H1 (cell line): ENCODE measurements around the gene RPTOR. TPM values are rescaled to one million over a fixed set of nuclear protein-coding genes. Genes with fewer than 3 reads are reported as not detected.

ENCODE experiments used
- CTCF ChIA-PET: fragments of 300-600 bp; sonication (Branson Sonifier 250); formaldehyde crosslinking; loops from one replicate; lab custom pipeline; 2021; ENCODE audit not compliant: partially characterized antibody; lab: Charles Lee
- POLR2A ChIA-PET: fragments of 300-600 bp; sonication (Branson Sonifier 250); formaldehyde crosslinking; loops from one replicate; lab custom pipeline; 2021; ENCODE audit warnings: inconsistent platforms; ENCODE audit not compliant: partially characterized antibody; lab: Charles Lee
- DNase-seq, 2 experiments: peaks; one replicate each; pipeline versions ENCODE4 v3.0.0 to v3.0.0-alpha.2; 2010 to 2022; ENCODE audit warnings: low spot score in 2 of 2, low read depth in 1 of 2, mixed read lengths in 1 of 2
- FAIRE-seq: peaks from 2 replicates; lab custom pipeline; 2011; peaks lifted over from hg19 to GRCh38; lab: Jason Lieb, UNC
- H2AFZ ChIP-seq: 2 replicates; pipeline ENCODE4 v1.8.1; 2012; ENCODE audit warnings: low read length, inconsistent platforms
- H2AK5ac ChIP-seq: 2 replicates; pipeline ENCODE4 v1.6.1; 2013; ENCODE audit warnings: low read depth, low read length
- H2BK120ac ChIP-seq: replicated peaks from 2 replicates; pipeline ENCODE3; 2013; ENCODE audit warnings: low read depth, low read length, inconsistent platforms
- H2BK12ac ChIP-seq: 2 replicates; pipeline ENCODE4 v1.6.1; 2013; ENCODE audit warnings: low read depth, low read length
- H2BK15ac ChIP-seq: 2 replicates; pipeline ENCODE4 v1.6.1; 2013; ENCODE audit warnings: low read length
- H2BK20ac ChIP-seq: 2 replicates; pipeline ENCODE4 v1.6.1; 2013; ENCODE audit warnings: low read length
- H2BK5ac ChIP-seq: 2 replicates; pipeline ENCODE4 v1.6.1; 2013; ENCODE audit warnings: low read depth, low read length
- H3K14ac ChIP-seq: 2 replicates; pipeline ENCODE4 v1.6.1; 2013; ENCODE audit warnings: inconsistent platforms; ENCODE audit not compliant: insufficient read length
- H3K18ac ChIP-seq: 2 replicates; pipeline ENCODE4 v1.6.1; 2013; ENCODE audit warnings: low read length; ENCODE audit errors: extremely low read depth
- H3K23ac ChIP-seq: 2 replicates; pipeline ENCODE4 v1.6.1; 2013; ENCODE audit warnings: inconsistent platforms; ENCODE audit not compliant: insufficient read length
- H3K23me2 ChIP-seq: 2 replicates; pipeline ENCODE4 v1.6.1; 2013; ENCODE audit warnings: low read depth, low read length
- H3K27ac ChIP-seq: 2 replicates; pipeline ENCODE4 v1.6.1; 2011; ENCODE audit warnings: low read depth, low read length, inconsistent platforms
- H3K27me3 ChIP-seq, 4 experiments: replicated peaks in 1 of 4; 1 replicate in 1 of 4; 2 replicates in 3 of 4; pipeline versions ENCODE4 v1.6.1 to v1.8.1; 2011 to 2013; ENCODE audit warnings: low read length in 3 of 4, mild to moderate bottlenecking in 3 of 4, inconsistent platforms in 2 of 4, mixed read lengths in 2 of 4, moderate library complexity in 1 of 4; ENCODE audit not compliant: control insufficient read depth in 3 of 4, insufficient read depth in 3 of 4; ENCODE audit errors: extremely low read depth in 1 of 4
- H3K36me3 ChIP-seq, 4 experiments: 2 replicates each; pipeline versions ENCODE4 v1.6.1 to v1.8.1; 2011 to 2013; ENCODE audit warnings: mild to moderate bottlenecking in 4 of 4, low read length in 3 of 4, moderate library complexity in 2 of 4, control low read depth in 1 of 4, inconsistent platforms in 1 of 4; ENCODE audit not compliant: insufficient read depth in 4 of 4, control insufficient read depth in 2 of 4
- H3K4ac ChIP-seq: replicated peaks from 2 replicates; pipeline ENCODE3; 2013; ENCODE audit warnings: low read length, low read depth, mixed read lengths, inconsistent platforms; ENCODE audit not compliant: insufficient read length
- H3K4me1 ChIP-seq, 4 experiments: replicated peaks in 1 of 4; 1 replicate in 1 of 4; 2 replicates in 3 of 4; pipeline versions ENCODE4 v1.6.1 to v1.8.1; 2011 to 2013; ENCODE audit warnings: low read length in 3 of 4, inconsistent platforms in 2 of 4, mixed read lengths in 1 of 4; ENCODE audit not compliant: insufficient read depth in 4 of 4, control insufficient read depth in 3 of 4
- H3K4me2 ChIP-seq, 2 experiments: 2 replicates each; pipeline versions ENCODE4 v1.6.1 to v1.8.1; 2011 to 2013; ENCODE audit warnings: low read depth in 2 of 2, low read length in 2 of 2, control low read depth in 1 of 2, inconsistent platforms in 1 of 2, mild to moderate bottlenecking in 1 of 2; ENCODE audit not compliant: insufficient read depth in 1 of 2
- H3K4me3 ChIP-seq, 4 experiments: fragments of 200-600, 300-600 bp in 1 of 4; sonication (generic), shearing (Covaris generic), sonication (Bioruptor Twin) in 1 of 4; 2 replicates each; pipeline versions ENCODE4 v1.5.1 to v1.8.1; 2011 to 2016; ENCODE audit warnings: low read length in 4 of 4, low read depth in 3 of 4, control low read depth in 2 of 4, inconsistent platforms in 2 of 4, mild to moderate bottlenecking in 2 of 4, mixed read lengths in 1 of 4, moderate library complexity in 1 of 4; ENCODE audit not compliant: insufficient read depth in 2 of 4; ENCODE audit errors: extremely low read depth in 1 of 4
- H3K56ac ChIP-seq: replicated peaks from 2 replicates; pipeline ENCODE3; 2013; ENCODE audit warnings: low read depth, mild to moderate bottlenecking, mixed read lengths, low read length, inconsistent platforms; ENCODE audit not compliant: insufficient read length
- H3K79me1 ChIP-seq: 2 replicates; pipeline ENCODE4 v1.6.1; 2013; ENCODE audit warnings: low read depth, low read length, control low read depth
- H3K79me2 ChIP-seq, 2 experiments: 2 replicates each; pipeline versions ENCODE4 v1.6.1 to v1.8.1; 2012 to 2013; ENCODE audit warnings: low read length in 2 of 2, mild to moderate bottlenecking in 2 of 2, inconsistent platforms in 1 of 2; ENCODE audit not compliant: insufficient read depth in 2 of 2, control insufficient read depth in 1 of 2
- H3K9ac ChIP-seq, 4 experiments: replicated peaks in 1 of 4; 1 replicate in 1 of 4; 2 replicates in 3 of 4; pipeline versions ENCODE4 v1.6.1 to v1.8.1; 2011 to 2013; ENCODE audit warnings: low read depth in 3 of 4, low read length in 3 of 4, control low read depth in 2 of 4, mild to moderate bottlenecking in 2 of 4, moderate library complexity in 2 of 4, inconsistent platforms in 1 of 4; ENCODE audit errors: extremely low read depth in 1 of 4
- H3K9me3 ChIP-seq, 2 experiments: 2 replicates each; pipeline versions ENCODE4 v1.6.1 to v1.8.1; 2012 to 2013; ENCODE audit warnings: mild to moderate bottlenecking in 2 of 2, moderate library complexity in 2 of 2, control low read depth in 1 of 2, inconsistent platforms in 1 of 2, low read depth in 1 of 2, low read length in 1 of 2, mixed read lengths in 1 of 2; ENCODE audit not compliant: insufficient read depth in 2 of 2
- H4K20me1 ChIP-seq, 2 experiments: replicated peaks in 1 of 2; 2 replicates each; pipeline versions ENCODE3 to v1.8.1; 2011 to 2013; ENCODE audit warnings: inconsistent platforms in 2 of 2, low read length in 2 of 2, mild to moderate bottlenecking in 1 of 2; ENCODE audit not compliant: insufficient read depth in 2 of 2, control insufficient read depth in 1 of 2
- H4K5ac ChIP-seq: 2 replicates; pipeline ENCODE4 v1.6.1; 2013; ENCODE audit warnings: low read length, low read depth, mixed read lengths, inconsistent platforms; ENCODE audit not compliant: insufficient read length
- H4K8ac ChIP-seq: 2 replicates; pipeline ENCODE4 v1.8.0; 2013; ENCODE audit warnings: mild to moderate bottlenecking, moderate library complexity, low read length, inconsistent platforms; ENCODE audit not compliant: insufficient read depth; ENCODE audit errors: extremely low read depth
- H4K91ac ChIP-seq: replicated peaks from 2 replicates; pipeline ENCODE3; 2013; ENCODE audit warnings: low read length, mixed read lengths, inconsistent platforms; ENCODE audit not compliant: insufficient read length
- BACH1 ChIP-seq: IDR thresholded peaks from 2 replicates; pipeline ENCODE4 v1.6.1; 2012; ENCODE audit warnings: low read length, improper control_type of control experiment
- BRCA1 ChIP-seq: IDR thresholded peaks from 2 replicates; pipeline ENCODE4 v1.6.1; 2012; ENCODE audit warnings: low read depth, low read length, improper control_type of control experiment
- CEBPB ChIP-seq: IDR thresholded peaks from 2 replicates; pipeline ENCODE4 v1.6.1; 2012; ENCODE audit warnings: low read depth, low read length
- CHD2 ChIP-seq: IDR thresholded peaks from 2 replicates; pipeline ENCODE4 v1.6.1; 2012; ENCODE audit warnings: low read length, improper control_type of control experiment
- EP300 ChIP-seq, 2 experiments: IDR thresholded peaks; 1 replicate in 1 of 2; 2 replicates in 1 of 2; pipeline ENCODE4 v1.6.1; 2011 to 2012; ENCODE audit warnings: low read depth in 2 of 2, low read length in 2 of 2, mild to moderate bottlenecking in 2 of 2, borderline replicate concordance in 1 of 2, inconsistent platforms in 1 of 2, moderate library complexity in 1 of 2
- EZH2 ChIP-seq: fragments of 200-600 bp; sonication (generic); IDR thresholded peaks from 2 replicates; pipeline ENCODE4 v1.7.1; 2012; ENCODE audit warnings: low read depth, mild to moderate bottlenecking, moderate library complexity, low read length, inconsistent platforms; ENCODE audit not compliant: severe bottlenecking
- FOSL1 ChIP-seq: IDR thresholded peaks from 2 replicates; pipeline ENCODE4 v1.6.1; 2011; ENCODE audit warnings: mild to moderate bottlenecking, low read depth, low read length, moderate library complexity; ENCODE audit not compliant: insufficient read depth
- HDAC2 ChIP-seq, 2 experiments: fragments of 300-600 bp in 1 of 2; sonication (generic) in 1 of 2; IDR thresholded peaks; 2 replicates each; pipeline ENCODE4 v1.6.1; 2011 to 2012; ENCODE audit warnings: low read depth in 2 of 2, low read length in 2 of 2, mild to moderate bottlenecking in 2 of 2, moderate library complexity in 2 of 2, borderline replicate concordance in 1 of 2, inconsistent platforms in 1 of 2
- JUND ChIP-seq: IDR thresholded peaks from 2 replicates; pipeline ENCODE4 v1.6.1; 2011; ENCODE audit warnings: mild to moderate bottlenecking, improper control_type of control experiment, low read length
- POLR2AphosphoS5 ChIP-seq: IDR thresholded peaks from 2 replicates; pipeline ENCODE4 v1.6.1; 2011; ENCODE audit warnings: low read depth, low read length
- POU5F1 ChIP-seq: IDR thresholded peaks from 2 replicates; pipeline ENCODE4 v1.6.1; 2011; ENCODE audit warnings: low read depth, mild to moderate bottlenecking, low read length, moderate library complexity
- RXRA ChIP-seq: IDR thresholded peaks from 2 replicates; pipeline ENCODE4 v1.6.1; 2011; ENCODE audit warnings: low read depth, mild to moderate bottlenecking, low read length, moderate library complexity; ENCODE audit not compliant: insufficient read depth
- SIRT6 ChIP-seq: IDR thresholded peaks from one replicate; pipeline ENCODE4 v1.7.1; 2012; ENCODE audit warnings: low read length, inconsistent platforms
- TBP ChIP-seq: IDR thresholded peaks from 2 replicates; pipeline ENCODE4 v1.6.1; 2011; ENCODE audit warnings: low read depth, low read length, improper control_type of control experiment
- ZNF274 ChIP-seq: IDR thresholded peaks from 2 replicates; pipeline ENCODE4 v1.7.0; 2012; ENCODE audit warnings: low read length, borderline replicate concordance; ENCODE audit errors: extremely low read depth
- WGBS, 2 experiments: shearing (Covaris generic) in 1 of 2; methylation state at CpG; one replicate each; pipeline versions ENCODE4 v1.1.6 to v1.1.7; 2013 to 2015; ENCODE audit warnings: low lambda C conversion rate in 2 of 2, mixed read lengths in 2 of 2, inconsistent platforms in 1 of 2, low coverage in 1 of 2, missing lambda C conversion rate in 1 of 2; ENCODE audit not compliant: insufficient replicate concordance in 2 of 2, insufficient coverage in 1 of 2, insufficient read length in 1 of 2; ENCODE audit errors: extremely low coverage in 1 of 2, missing lambda C conversion rate in 1 of 2; 5-methylcytosine and 5-hydroxymethylcytosine counted together
- polyA plus RNA-seq, 7 experiments: library from polyadenylated mRNA; depleted of rRNA in 3 of 7; stranded (reverse) in 5 of 7; unstranded in 2 of 7; fragments of >200 nt in 5 of 7; fragments of 200-250 nt in 2 of 7; gene quantifications; 1 replicate in 5 of 7; 2 replicates in 1 of 7; 4 replicates in 1 of 7; pipeline versions ENCODE4 v1.2.1 to v1.2.3, GENCODE V29; 2011 to 2013; ENCODE audit warnings: missing spikeins in 2 of 7, mixed read lengths in 2 of 7
- total RNA-seq: library from RNA; stranded (reverse); fragmentation: NEBNext Ultra II Directional; extraction: Animal tissue kit (Norgen Biotek cat#: 25700); gene quantifications from 2 replicates; pipeline ENCODE4 v1.2.1, GENCODE V29; 2021

The RPTOR gene
- total and polyA plus RNA-seq, 2 of the 8 experiments (the other 6 are each of a cell fraction or from before 2014, with no cell fraction given), result 6.9 to 28.7 TPM

DNA sequence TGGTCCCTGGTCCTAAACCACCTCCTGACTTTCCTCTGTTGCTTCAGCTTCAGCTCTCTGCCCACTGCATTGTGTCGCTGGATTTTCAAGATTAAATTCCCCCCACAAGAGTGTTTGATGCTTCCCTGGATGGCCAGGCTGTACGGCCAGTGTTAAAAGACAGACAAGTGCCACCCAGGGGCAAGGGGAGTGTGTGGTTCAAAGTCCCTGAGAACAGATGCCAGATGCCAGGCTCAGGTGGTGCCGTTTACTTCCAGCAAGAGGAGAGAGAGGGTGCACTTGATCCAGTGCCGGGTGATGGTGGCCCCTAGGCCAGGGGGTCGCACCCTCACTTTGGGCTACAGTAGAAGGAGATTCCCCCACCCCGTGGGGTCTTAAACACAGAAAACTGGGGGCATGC, 109.2 kb downstream of the RPTOR start:
- Histone ChIP-seq H3K27ac (no peak overlapping the region), H3K79me2 (peaks cover 0 to 52% of the 10 kb centered on the region in 2 experiments; a peak in 2 of 4 replicates)
- CTCF ChIA-PET, result no interaction called here
- TF ChIP-seq BRCA1 (no peak), SIRT6 (no peak), EZH2 (no peak), HDAC2 (IDR thresholded peaks at IDR 0.05; ENCODE audit: borderline replicate concordance in 1 of 2, low read depth in 2 of 2, low read length in 2 of 2) (no peak), POU5F1 (no peak), POLR2AphosphoS5 (no peak), FOSL1 (no peak), CHD2 (no peak), ZNF274 (no peak), CEBPB (no peak), JUND (no peak), BACH1 (no peak), EP300 (IDR thresholded peaks at IDR 0.05; ENCODE audit: borderline replicate concordance in 1 of 2, low read depth in 2 of 2, low read length in 2 of 2) (no peak), RXRA (no peak), TBP (no peak)

More for the DNA sequence above, 109.2 kb downstream of the RPTOR start:
- Histone ChIP-seq H3K4ac (no peak overlapping the region), H2AFZ (no peak overlapping the region), H3K14ac (no peak overlapping the region), H3K9ac (no peak overlapping the region), H3K4me2 (no peak overlapping the region), H4K5ac (no peak overlapping the region), H3K79me1 (peaks cover 13% of the 10 kb centered on the region), H4K91ac (no peak overlapping the region), H3K36me3 (no peaks in the 10 kb centered on the region), H3K4me3 (no peak overlapping the region), H3K4me1 (peaks cover 0 to 10% (median 5%) of the 10 kb centered on the region in 4 experiments; a peak in 6 of 7 replicates), H3K9me3 (0 out of 4 replicates have a peak, but pooled peaks cover 0 to 2% of the 10 kb centered on the region in 2 experiments), H2BK20ac (no peak overlapping the region), H2BK5ac (no peak overlapping the region), H4K8ac (peak overlapping the region; percentile 74; the same call in 1 of the 2 replicates), H3K23ac (no peak overlapping the region), H2BK120ac (no peak overlapping the region), H3K23me2 (no peaks in the 10 kb centered on the region), H3K56ac (no peak overlapping the region), H3K18ac (no peak overlapping the region), H3K27me3 (no peaks in the 10 kb centered on the region), H2BK15ac (no peak overlapping the region), H2AK5ac (no peak overlapping the region), H2BK12ac (no peak overlapping the region), H4K20me1 (peaks cover 0 to 17% of the 10 kb centered on the region in 2 experiments)
- FAIRE-seq (no peak), DNase-seq (no peak)
- POLR2A ChIA-PET, result no interaction called here
- 83% methylated on average over 4 of the region's 6 CpGs; no CpG with 5 or more reads in 1 of the 2 experiments for WGBS, 2 experiments
